GM06990 (cell line): ENCODE results near the gene STX1A.

Source experiments
- DNase-seq: peaks from one replicate; pipeline ENCODE4 v3.0.0-alpha.2; 2011; ENCODE audit not compliant: insufficient read length; ENCODE audit errors: extremely low read depth
- H3K27me3 ChIP-seq: replicated peaks from 2 replicates; pipeline ENCODE4 v1.6.0; 2011; ENCODE audit warnings: low read length; ENCODE audit not compliant: control insufficient read depth, insufficient read depth
- H3K36me3 ChIP-seq: 2 replicates; pipeline ENCODE4 v1.5.1; 2011; ENCODE audit warnings: low read length; ENCODE audit not compliant: control insufficient read depth, insufficient read depth
- H3K4me3 ChIP-seq: replicated peaks from 2 replicates; pipeline ENCODE4 v1.5.1; 2011; ENCODE audit warnings: low read depth, mild to moderate bottlenecking, control low read depth, low read length
- TF ChIP-seq, protein P1 (sequence below): IDR thresholded peaks from 2 replicates; pipeline ENCODE4 v1.5.1; 2011; ENCODE audit warnings: low read length, control low read depth, mild to moderate bottlenecking, inconsistent platforms; ENCODE audit not compliant: insufficient read depth, poor library complexity, severe bottlenecking

The STX1A gene

GRCh38 chr7:73669858-73670385 is 49.5 kb downstream of the STX1A start:
- TF ChIP-seq, protein P1, sequence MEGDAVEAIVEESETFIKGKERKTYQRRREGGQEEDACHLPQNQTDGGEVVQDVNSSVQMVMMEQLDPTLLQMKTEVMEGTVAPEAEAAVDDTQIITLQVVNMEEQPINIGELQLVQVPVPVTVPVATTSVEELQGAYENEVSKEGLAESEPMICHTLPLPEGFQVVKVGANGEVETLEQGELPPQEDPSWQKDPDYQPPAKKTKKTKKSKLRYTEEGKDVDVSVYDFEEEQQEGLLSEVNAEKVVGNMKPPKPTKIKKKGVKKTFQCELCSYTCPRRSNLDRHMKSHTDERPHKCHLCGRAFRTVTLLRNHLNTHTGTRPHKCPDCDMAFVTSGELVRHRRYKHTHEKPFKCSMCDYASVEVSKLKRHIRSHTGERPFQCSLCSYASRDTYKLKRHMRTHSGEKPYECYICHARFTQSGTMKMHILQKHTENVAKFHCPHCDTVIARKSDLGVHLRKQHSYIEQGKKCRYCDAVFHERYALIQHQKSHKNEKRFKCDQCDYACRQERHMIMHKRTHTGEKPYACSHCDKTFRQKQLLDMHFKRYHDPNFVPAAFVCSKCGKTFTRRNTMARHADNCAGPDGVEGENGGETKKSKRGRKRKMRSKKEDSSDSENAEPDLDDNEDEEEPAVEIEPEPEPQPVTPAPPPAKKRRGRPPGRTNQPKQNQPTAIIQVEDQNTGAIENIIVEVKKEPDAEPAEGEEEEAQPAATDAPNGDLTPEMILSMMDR, result no peak
- no peak overlapping the region for H3K4me3 ChIP-seq
- H3K36me3 ChIP-seq, result no peaks in the 10 kb centered on the region
- H3K27me3 ChIP-seq, result no peaks in the 10 kb centered on the region
- DNase-seq, result no peak

GRCh38 chr7:73669288-73669701 is 50.2 kb downstream of the STX1A start:
- TF ChIP-seq, protein P1, result no peak
- Histone ChIP-seq H3K36me3 (no peaks in the 10 kb centered on the region), H3K4me3 (no peak overlapping the region), H3K27me3 (no peaks in the 10 kb centered on the region)
- DNase-seq, result no peak

DNA sequence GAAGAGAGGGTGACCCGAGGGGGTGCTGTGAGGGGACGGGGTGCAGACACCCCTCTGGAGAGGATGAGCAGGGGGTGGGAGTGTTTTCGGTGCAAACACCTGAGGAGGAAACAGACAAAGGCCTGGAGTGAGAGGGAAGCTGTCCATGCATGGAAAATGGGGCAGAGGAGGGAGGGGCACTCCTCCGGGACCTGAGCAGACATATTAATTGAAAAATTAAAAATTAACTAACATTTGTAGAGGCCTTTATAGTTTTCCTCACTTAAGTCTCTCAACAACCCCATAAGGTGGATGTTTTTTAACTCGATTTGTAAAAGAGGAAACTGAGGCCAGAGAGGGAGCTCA is 50.6 kb downstream of the STX1A start:
- Histone ChIP-seq H3K27me3 (no peaks in the 10 kb centered on the region), H3K4me3 (no peak overlapping the region), H3K36me3 (no peaks in the 10 kb centered on the region)
- no peak for DNase-seq
- TF ChIP-seq, protein P1, result no peak

- Histone ChIP-seq H3K4me3 (peak overlapping the region; percentile 50), H3K36me3 (no peaks in the 10 kb centered on the region), H3K27me3 (no peaks in the 10 kb centered on the region)
- TF ChIP-seq, protein P1, result no peak
- DNase-seq, result no peak
These were observed 51.2 kb downstream of the STX1A start for GRCh38 chr7:73668103-73668885.

DNA sequence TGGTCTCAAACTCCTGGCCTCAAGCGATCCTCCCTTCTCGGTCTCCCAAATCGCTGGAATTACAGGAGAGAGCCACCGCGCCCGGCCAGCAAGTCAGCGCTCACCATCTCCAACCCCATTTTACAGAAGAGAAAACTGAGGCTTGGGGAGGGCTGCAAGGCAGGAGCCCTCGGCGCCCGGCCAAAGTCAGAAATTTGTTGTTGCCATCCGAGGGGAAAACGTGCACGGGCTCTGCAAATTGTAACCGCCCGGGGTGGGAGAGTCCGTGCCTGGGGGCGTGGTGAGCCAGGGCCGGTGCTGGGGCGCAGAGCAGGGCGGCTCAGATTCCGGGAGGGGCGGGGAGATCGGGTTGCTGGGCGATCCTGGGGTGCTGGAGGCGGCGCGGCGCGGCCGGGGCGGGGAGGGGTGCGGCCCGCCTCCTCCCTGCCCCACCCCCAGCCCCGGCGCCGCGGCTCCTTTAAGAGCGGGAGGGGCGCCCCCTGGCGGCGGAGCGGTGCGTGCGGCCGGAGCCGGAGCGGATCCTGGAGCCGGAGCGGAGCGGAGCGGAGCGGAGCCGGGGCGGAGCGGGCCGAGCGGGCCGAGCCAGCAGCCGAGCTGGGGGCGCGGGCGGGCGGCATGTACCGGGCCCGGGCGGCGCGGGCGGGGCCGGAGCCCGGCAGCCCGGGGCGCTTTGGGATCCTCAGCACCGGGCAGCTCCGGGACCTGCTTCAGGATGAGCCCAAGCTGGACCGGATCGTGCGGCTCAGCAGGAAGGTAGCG is 51.9 kb downstream of the STX1A start, which contains the start of gene VPS37D:
VPS37D (plus strand) TSS at position 488 of the 759 bp plus-strand sequence; CDS start at position 616, 128 bp downstream.
- no peaks in the 10 kb centered on the region for H3K36me3 ChIP-seq
- TF ChIP-seq, protein P1, result peak; percentile 48
- peak; percentile 90 for DNase-seq
- peak within 1 kb of the TSS; percentile 55 for H3K4me3 ChIP-seq
- H3K27me3 ChIP-seq, result no peaks in the 10 kb centered on the region
